ENCODE measurements around the gene PRPSAP1. TPM values are rescaled to one million over a fixed set of nuclear protein-coding genes. Genes with fewer than 3 reads are reported as not detected.
A peak's percentile ranks its signal among the peaks of the same experiment; 100 is the strongest.

Gene PRPSAP1
- total RNA-seq, 1 experiment from 2014 or later = 47.8 TPM

GRCh38 chr17:76343106-76343505 is 10.6 kb downstream of the PRPSAP1 start:
- POLR2A ChIA-PET (ENCODE audit: unreplicated experiment) = no interaction called here
- H3K4me2 ChIP-seq (ENCODE audit: low read length) = no peak overlapping the region

DNA sequence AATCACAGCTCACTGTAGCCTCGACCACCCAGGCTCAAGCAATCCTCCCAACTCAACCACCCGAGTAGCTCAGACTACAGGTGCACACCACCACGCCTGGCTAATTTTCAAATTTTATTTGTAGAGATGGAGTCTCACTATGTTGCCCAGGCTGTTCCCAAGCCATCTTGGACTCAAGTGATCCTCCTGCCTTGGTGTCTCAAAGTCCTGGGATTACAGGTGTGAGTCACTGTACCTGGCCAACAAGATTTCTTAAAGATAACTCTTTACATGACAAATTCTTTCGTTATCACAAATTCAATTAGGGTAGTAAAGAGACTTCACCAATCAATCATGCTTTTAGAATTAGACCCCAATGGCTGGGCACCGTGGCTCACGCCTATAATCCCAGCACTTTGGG is 12.4 kb downstream of the PRPSAP1 start:
- ATAC-seq (no peak), DNase-seq (no peak)
- H3K9me2 ChIP-seq (replicated peaks; ENCODE audit: low read length) = no peaks in the 10 kb centered on the region
- H3K9ac ChIP-seq (ENCODE audit: low read length) = no peak overlapping the region
- peaks cover 22% of the 10 kb centered on the region for H3K79me2 ChIP-seq (ENCODE audit: low read length)
- no peak overlapping the region for H3K4me2 ChIP-seq (ENCODE audit: low read length)
- no peak overlapping the region for H2AFZ ChIP-seq (ENCODE audit: low read length)
- TF ChIP-seq EZH2phosphoT487 (IDR thresholded peaks at IDR 0.05; ENCODE audit: borderline replicate concordance, low read length) = no peak
- no peak for TF ChIP-seq EZH2 (IDR thresholded peaks at IDR 0.05; ENCODE audit: low read length, unreplicated experiment)
- TF ChIP-seq, protein P1, sequence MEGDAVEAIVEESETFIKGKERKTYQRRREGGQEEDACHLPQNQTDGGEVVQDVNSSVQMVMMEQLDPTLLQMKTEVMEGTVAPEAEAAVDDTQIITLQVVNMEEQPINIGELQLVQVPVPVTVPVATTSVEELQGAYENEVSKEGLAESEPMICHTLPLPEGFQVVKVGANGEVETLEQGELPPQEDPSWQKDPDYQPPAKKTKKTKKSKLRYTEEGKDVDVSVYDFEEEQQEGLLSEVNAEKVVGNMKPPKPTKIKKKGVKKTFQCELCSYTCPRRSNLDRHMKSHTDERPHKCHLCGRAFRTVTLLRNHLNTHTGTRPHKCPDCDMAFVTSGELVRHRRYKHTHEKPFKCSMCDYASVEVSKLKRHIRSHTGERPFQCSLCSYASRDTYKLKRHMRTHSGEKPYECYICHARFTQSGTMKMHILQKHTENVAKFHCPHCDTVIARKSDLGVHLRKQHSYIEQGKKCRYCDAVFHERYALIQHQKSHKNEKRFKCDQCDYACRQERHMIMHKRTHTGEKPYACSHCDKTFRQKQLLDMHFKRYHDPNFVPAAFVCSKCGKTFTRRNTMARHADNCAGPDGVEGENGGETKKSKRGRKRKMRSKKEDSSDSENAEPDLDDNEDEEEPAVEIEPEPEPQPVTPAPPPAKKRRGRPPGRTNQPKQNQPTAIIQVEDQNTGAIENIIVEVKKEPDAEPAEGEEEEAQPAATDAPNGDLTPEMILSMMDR (conservative IDR thresholded peaks at IDR 0.05; ENCODE audit: low read depth, low read length) = no peak
- H3K4me1 ChIP-seq (ENCODE audit: insufficient read depth, low read length) = no peaks in the 10 kb centered on the region
- H3K27me3 ChIP-seq (ENCODE audit: low read length) = no peaks in the 10 kb centered on the region
- H3F3A ChIP-seq (ENCODE audit: low read length, unreplicated experiment) = no peaks in the 10 kb centered on the region
- POLR2A ChIA-PET (ENCODE audit: unreplicated experiment) = no interaction called here
- no peaks in the 10 kb centered on the region for H4K20me1 ChIP-seq (ENCODE audit: low read length)
- no TSS peak for BruUV-seq (replicated peaks)
- H3K9me3 ChIP-seq (ENCODE audit: low read length) = no peaks in the 10 kb centered on the region
- H3K27ac ChIP-seq (ENCODE audit: low read length) = no peak overlapping the region
- intact Hi-C loops (cut with micrococcal nuclease) = no loop called here
- CTCF ChIA-PET = interaction anchor here (0.7 kb wide), 1 partner anchor 58 kb away, joined by 7 read pairs; no protein-coding TSS in a partner anchor
- no peak overlapping the region for H3K4me3 ChIP-seq (ENCODE audit: low read length)
- H3K36me3 ChIP-seq (ENCODE audit: low read depth, low read length) = peaks cover 27% of the 10 kb centered on the region

More at GRCh38 chr17:76343106-76343505, 10.6 kb downstream of the PRPSAP1 start:
- intact Hi-C loops (cut with micrococcal nuclease) = no loop called here
- ATAC-seq (no peak), DNase-seq (no peak)
- CTCF ChIA-PET = no interaction called here
- Histone ChIP-seq H3K9me3 (ENCODE audit: low read length) (no peaks in the 10 kb centered on the region), H3K9ac (ENCODE audit: low read length) (no peak overlapping the region), H3K4me1 (ENCODE audit: insufficient read depth, low read length) (no peaks in the 10 kb centered on the region), H4K20me1 (ENCODE audit: low read length) (no peaks in the 10 kb centered on the region), H3K36me3 (ENCODE audit: low read depth, low read length) (peaks cover 33% of the 10 kb centered on the region), H3F3A (ENCODE audit: low read length, unreplicated experiment) (no peaks in the 10 kb centered on the region), H3K27ac (ENCODE audit: low read length) (no peak overlapping the region), H2AFZ (ENCODE audit: low read length) (no peak overlapping the region), H3K4me3 (ENCODE audit: low read length) (no peak overlapping the region), H3K79me2 (ENCODE audit: low read length) (peaks cover 12% of the 10 kb centered on the region; the same call in 1 of the 2 replicates), H3K9me2 (replicated peaks; ENCODE audit: low read length) (no peaks in the 10 kb centered on the region), H3K27me3 (ENCODE audit: low read length) (no peaks in the 10 kb centered on the region)
- BruUV-seq (replicated peaks) = TSS peak; percentile 12
- TF ChIP-seq EZH2 (IDR thresholded peaks at IDR 0.05; ENCODE audit: low read length, unreplicated experiment) (no peak), EZH2phosphoT487 (IDR thresholded peaks at IDR 0.05; ENCODE audit: borderline replicate concordance, low read length) (no peak)
- TF ChIP-seq, protein P1 (conservative IDR thresholded peaks at IDR 0.05; ENCODE audit: low read depth, low read length) = no peak

GRCh38 chr17:76337413-76337777 is 16.3 kb downstream of the PRPSAP1 start:
- no peak overlapping the region for H3K27ac ChIP-seq (ENCODE audit: low read length)
- intact Hi-C loops (cut with micrococcal nuclease) = no loop called here
- H2AFZ ChIP-seq (ENCODE audit: low read length) = no peak overlapping the region
- POLR2A ChIA-PET (ENCODE audit: unreplicated experiment) = interaction anchor here (0.7 kb wide), 1 partner anchor 15 kb away, joined by 3 read pairs; no protein-coding TSS in a partner anchor
- H4K20me1 ChIP-seq (ENCODE audit: low read length) = no peaks in the 10 kb centered on the region
- H3K4me1 ChIP-seq (ENCODE audit: insufficient read depth, low read length) = no peaks in the 10 kb centered on the region
- no peaks in the 10 kb centered on the region for H3K9me3 ChIP-seq (ENCODE audit: low read length)
- no peak overlapping the region for H3K4me2 ChIP-seq (ENCODE audit: low read length)
- no TSS peak for BruUV-seq (replicated peaks)
- no peaks in the 10 kb centered on the region for H3K27me3 ChIP-seq (ENCODE audit: low read length)
- H3K79me2 ChIP-seq (ENCODE audit: low read length) = peaks cover 46% of the 10 kb centered on the region
- DNase-seq = no peak
- no peak for ATAC-seq
- CTCF ChIA-PET = no interaction called here
- H3F3A ChIP-seq (ENCODE audit: low read length, unreplicated experiment) = no peaks in the 10 kb centered on the region
- no peak overlapping the region for H3K4me3 ChIP-seq (ENCODE audit: low read length)
- H3K9ac ChIP-seq (ENCODE audit: low read length) = no peak overlapping the region
- no peak for TF ChIP-seq EZH2phosphoT487 (IDR thresholded peaks at IDR 0.05; ENCODE audit: borderline replicate concordance, low read length)
- TF ChIP-seq, protein P1 (conservative IDR thresholded peaks at IDR 0.05; ENCODE audit: low read depth, low read length) = no peak
- TF ChIP-seq EZH2 (IDR thresholded peaks at IDR 0.05; ENCODE audit: low read length, unreplicated experiment) = no peak
- H3K9me2 ChIP-seq (replicated peaks; ENCODE audit: low read length) = no peaks in the 10 kb centered on the region
- H3K36me3 ChIP-seq (ENCODE audit: low read depth, low read length) = peaks cover 10% of the 10 kb centered on the region; the same call in 1 of the 2 replicates

Data from PC-3 (cell line).